Heart left ventricle (tissue), 16 donors: ENCODE measurements around the gene RRBP1. TPM values are rescaled to one million over a fixed set of nuclear protein-coding genes. Genes with fewer than 3 reads are reported as not detected.
A peak's percentile ranks its signal among the peaks of the same experiment; 100 is the strongest.

Source experiments
- ATAC-seq, 4 donors: fragments of 200-7000 bp; cut with Tn5 transposase; one replicate each; pipeline ENCODE4 v1.9.1; 2020 to 2022; ENCODE audit warnings: moderate library complexity in 4 of 4, mild to moderate bottlenecking in 3 of 4, moderate number of reproducible peaks in 1 of 4
- DNase-seq, 5 donors: peaks; one replicate each; pipeline ENCODE4 v3.0.0-alpha.2; 2020
- H3K27ac ChIP-seq, 12 donors: fragments of 200-600 bp; sonication (generic) in 4 of 12; one replicate each; pipeline versions ENCODE4 v1.5.0 to v1.8.0; 2016 to 2022; ENCODE audit warnings: mild to moderate bottlenecking in 2 of 12
- H3K27me3 ChIP-seq, 9 donors: fragments of 200-600 bp; sonication (generic) in 2 of 9; one replicate each; pipeline versions ENCODE4 v1.5.1 to v1.8.0; 2016 to 2022; ENCODE audit warnings: mild to moderate bottlenecking in 3 of 9
- H3K36me3 ChIP-seq, 9 donors: fragments of 200-600 bp; sonication (generic) in 2 of 9; one replicate each; pipeline versions ENCODE4 v1.5.0 to v1.8.0; 2018 to 2022; ENCODE audit warnings: mild to moderate bottlenecking in 2 of 9
- H3K4me1 ChIP-seq, 12 donors: fragments of 200-600 bp; sonication (generic) in 4 of 12; one replicate each; pipeline versions ENCODE4 v1.5.0 to v1.8.0; 2016 to 2022; ENCODE audit warnings: mild to moderate bottlenecking in 3 of 12
- H3K4me3 ChIP-seq, 12 donors: fragments of 200-600 bp; sonication (generic) in 4 of 12; one replicate each; pipeline versions ENCODE4 v1.5.0 to v1.8.0; 2017 to 2022; ENCODE audit warnings: mild to moderate bottlenecking in 9 of 12, moderate library complexity in 4 of 12
- H3K9me3 ChIP-seq, 12 donors: fragments of 200-600 bp; sonication (generic) in 4 of 12; one replicate each; pipeline versions ENCODE4 v1.5.0 to v1.8.0; 2016 to 2022; ENCODE audit warnings: mild to moderate bottlenecking in 1 of 12
- CTCF ChIP-seq, 12 donors: fragments of 200-600 bp; sonication (generic) in 4 of 12; IDR thresholded peaks; one replicate each; pipeline versions ENCODE4 v1.5.0 to v1.8.0; 2018 to 2022; ENCODE audit warnings: antibody characterized with exemption in 12 of 12, mild to moderate bottlenecking in 5 of 12
- POLR2A ChIP-seq, 2 donors: fragments of 450-650 bp; IDR thresholded peaks; one replicate each; pipeline ENCODE4 v1.6.1; 2017; ENCODE audit warnings: antibody characterized with exemption in 2 of 2, mild to moderate bottlenecking in 2 of 2, moderate library complexity in 2 of 2
- WGBS, 4 donors: extraction: QIAGEN DNeasy Blood & Tissue Kit in 2 of 4; methylation state at CpG; one replicate each; pipeline versions ENCODE4 v1.1.5 to v1.1.7; 2013 to 2018; 5-methylcytosine and 5-hydroxymethylcytosine counted together
- intact Hi-C, 10 donors: fragments of 100-400 bp; cut with DNase I; formaldehyde crosslinking; loops; one replicate each; pipeline versions ENCODE4 v1.11.1 to v1.14.2; 2022
- polyA plus RNA-seq, 2 donors: library from polyadenylated mRNA; stranded (reverse); fragments of 200-250 nt; gene quantifications; one replicate each; pipeline ENCODE4 v1.2.3, GENCODE V29; 2013
- total RNA-seq, 9 donors: library from RNA; depleted of rRNA in 2 of 9; stranded (reverse); fragments of >200 nt in 2 of 9; fragmentation: NEBNext Ultra II Directional in 3 of 9; extraction: Animal tissue kit (Norgen Biotek cat#: 25700) in 3 of 9; gene quantifications; one replicate each; pipeline versions ENCODE4 v1.1.0 to v1.2.4, GENCODE V29; 2016 to 2023
- donor health status: ischemic (EF 13 %, LVEDD 7.1; RV severe dilation, severe dysfunction).
- donor health status: healthy with polysubstance abuse.
- donor health status: DM: no; HTN: yes; CAD: no.
- donor health status: DM: no; HTN: no; CAD: no.
- donor health status: ischemic (EF 25% LVEDD 6.9; RV normal size, moderate dysfunction).
- donor health status: ischemic (EF 25% LVEDD 5.7; RV mildly dilated, moderate dysfunction).
- donor health status: healthy.
- donor health status: DM: yes; HTN: yes; CAD: no.
- donor health status: ischemic (EF 35%, LVEDD 5.7; RV mildly dilated, moderate dysfunction).
- donor health status: nonischemic (EF 11% LVEDD 7.7; RV severe dilation, severe dysfunction).
- donor health status: DM: yes; HTN: yes; CAD: no.
- donor health status: PGD.
- donor health status: ischemic (EF 29% LVEDD 5.4; RV normal size, mild dysfunction).
- donor health status: nonischemic (EF 23%, LVEDD 6.1; RV moderate dilation, normal function).

Gene RRBP1
- total and polyA plus RNA-seq, 11 donors = 24.9 to 91.3 (median 40.0) TPM

- Histone ChIP-seq H3K4me1 (no peaks in the 10 kb centered on the region), H3K36me3 (no peaks in the 10 kb centered on the region), H3K9me3 (no peaks in the 10 kb centered on the region), H3K4me3 (no peak overlapping the region), H3K27me3 (no peaks in the 10 kb centered on the region), H3K27ac (no peak overlapping the region)
- ATAC-seq (no peak), DNase-seq (no peak)
- WGBS, 4 donors = 87 to 89% (median 88%) methylated on average over 14 of the region's 14 CpGs
- intact Hi-C loops = no loop called here
- TF ChIP-seq POLR2A (IDR thresholded peaks at IDR 0.05) (no peak), CTCF (IDR thresholded peaks at IDR 0.05) (no peak)
These were observed 40.7 kb upstream of the RRBP1 start for GRCh38 chr20:17722493-17723300.

GRCh38 chr20:17721802-17722486 is 39.9 kb upstream of the RRBP1 start:
- peak in 2 of 12 donors; percentile 12 to 16 for TF ChIP-seq CTCF (IDR thresholded peaks at IDR 0.05)
- no peak for TF ChIP-seq POLR2A (IDR thresholded peaks at IDR 0.05)
- ATAC-seq (no peak), DNase-seq (no peak)
- intact Hi-C loops = no loop called here
- Histone ChIP-seq H3K27me3 (no peaks in the 10 kb centered on the region), H3K4me3 (no peak overlapping the region), H3K27ac (no peak overlapping the region), H3K4me1 (no peaks in the 10 kb centered on the region), H3K9me3 (no peaks in the 10 kb centered on the region), H3K36me3 (no peaks in the 10 kb centered on the region)
- WGBS, 4 donors = 55 to 79% (median 60%) methylated on average over 4 to 6 of the region's 6 CpGs

- no peaks in the 10 kb centered on the region for H3K27me3 ChIP-seq
- H3K4me1 ChIP-seq = no peaks in the 10 kb centered on the region
- H3K9me3 ChIP-seq = no peaks in the 10 kb centered on the region
- DNase-seq (no peak), ATAC-seq (no peak)
- intact Hi-C loops = no loop called here
- no peaks in the 10 kb centered on the region for H3K36me3 ChIP-seq
- H3K27ac ChIP-seq = no peak overlapping the region
- TF ChIP-seq POLR2A (IDR thresholded peaks at IDR 0.05) = no peak
- 73 to 88% (median 82%) methylated on average over 4 of the region's 4 CpGs for WGBS, 4 donors
- no peak overlapping the region for H3K4me3 ChIP-seq
These were observed 38.7 kb upstream of the RRBP1 start for GRCh38 chr20:17720755-17721154.

- 91 to 94% (median 92%) methylated on average over 7 of the region's 7 CpGs for WGBS, 4 donors
- peaks cover 0 to 4% (median 0%) of the 10 kb centered on the region in 12 donors for H3K4me1 ChIP-seq
- no peaks in the 10 kb centered on the region for H3K36me3 ChIP-seq
- ATAC-seq (no peak), DNase-seq (no peak)
- no peaks in the 10 kb centered on the region for H3K27me3 ChIP-seq
- H3K4me3 ChIP-seq = no peak overlapping the region
- H3K27ac ChIP-seq = no peak overlapping the region
- no peaks in the 10 kb centered on the region for H3K9me3 ChIP-seq
- TF ChIP-seq POLR2A (IDR thresholded peaks at IDR 0.05) (no peak), CTCF (IDR thresholded peaks at IDR 0.05) (no peak)
- intact Hi-C loops = no loop called here
These were observed 34.3 kb upstream of the RRBP1 start for GRCh38 chr20:17716331-17716730.
